ENCODE data around the gene UBE2E2.
A peak's percentile ranks its signal among the peaks of the same experiment; 100 is the strongest.

The UBE2E2 gene

GRCh38 chr3:23365066-23365465 is 161.9 kb downstream of the UBE2E2 start:
- Histone ChIP-seq H3K27me3 (replicated peaks; ENCODE audit: control insufficient read depth, insufficient read depth, low read length) (no peaks in the 10 kb centered on the region), H3K4me3 (replicated peaks; ENCODE audit: low read depth, low read length) (no peak overlapping the region), H3K36me3 (ENCODE audit: control insufficient read depth, insufficient read depth, low read length) (no peaks in the 10 kb centered on the region)
- no peak for DNase-seq (ENCODE audit: extremely low read depth, insufficient read length)
- TF ChIP-seq CTCF (IDR thresholded peaks at IDR 0.05; ENCODE audit: insufficient read depth, low read length, poor library complexity, severe bottlenecking), result no peak

GRCh38 chr3:23368731-23369130 is 165.6 kb downstream of the UBE2E2 start:
- no peaks in the 10 kb centered on the region for H3K36me3 ChIP-seq (ENCODE audit: control insufficient read depth, insufficient read depth, low read length)
- H3K27me3 ChIP-seq (replicated peaks; ENCODE audit: control insufficient read depth, insufficient read depth, low read length), result no peaks in the 10 kb centered on the region
- H3K4me3 ChIP-seq (replicated peaks; ENCODE audit: low read depth, low read length), result no peak overlapping the region
- DNase-seq (ENCODE audit: extremely low read depth, insufficient read length), result no peak
- no peak for TF ChIP-seq CTCF (IDR thresholded peaks at IDR 0.05; ENCODE audit: insufficient read depth, low read length, poor library complexity, severe bottlenecking)

- no peak for DNase-seq (ENCODE audit: extremely low read depth, insufficient read length)
- TF ChIP-seq CTCF (IDR thresholded peaks at IDR 0.05; ENCODE audit: insufficient read depth, low read length, poor library complexity, severe bottlenecking), result no peak
- H3K27me3 ChIP-seq (replicated peaks; ENCODE audit: control insufficient read depth, insufficient read depth, low read length), result no peaks in the 10 kb centered on the region
- no peak overlapping the region for H3K4me3 ChIP-seq (replicated peaks; ENCODE audit: low read depth, low read length)
- H3K36me3 ChIP-seq (ENCODE audit: control insufficient read depth, insufficient read depth, low read length), result no peaks in the 10 kb centered on the region
These were observed 169.2 kb downstream of the UBE2E2 start for GRCh38 chr3:23372285-23372684.

- no peak for TF ChIP-seq CTCF (IDR thresholded peaks at IDR 0.05; ENCODE audit: insufficient read depth, low read length, poor library complexity, severe bottlenecking)
- Histone ChIP-seq H3K27me3 (replicated peaks; ENCODE audit: control insufficient read depth, insufficient read depth, low read length) (no peaks in the 10 kb centered on the region), H3K4me3 (replicated peaks; ENCODE audit: low read depth, low read length) (no peak overlapping the region), H3K36me3 (ENCODE audit: control insufficient read depth, insufficient read depth, low read length) (no peaks in the 10 kb centered on the region)
- no peak for DNase-seq (ENCODE audit: extremely low read depth, insufficient read length)
These were observed 173.6 kb downstream of the UBE2E2 start for GRCh38 chr3:23376516-23377248.

- no peak for TF ChIP-seq CTCF (IDR thresholded peaks at IDR 0.05; ENCODE audit: insufficient read depth, low read length, poor library complexity, severe bottlenecking)
- Histone ChIP-seq H3K27me3 (replicated peaks; ENCODE audit: control insufficient read depth, insufficient read depth, low read length) (no peaks in the 10 kb centered on the region), H3K4me3 (replicated peaks; ENCODE audit: low read depth, low read length) (no peak overlapping the region), H3K36me3 (ENCODE audit: control insufficient read depth, insufficient read depth, low read length) (no peaks in the 10 kb centered on the region)
- peak; percentile 13 for DNase-seq (ENCODE audit: extremely low read depth, insufficient read length)
These were observed 175.0 kb downstream of the UBE2E2 start for GRCh38 chr3:23377928-23378672.

Measured in GM06990 (cell line).